GM18502 (cell line): ENCODE results near the gene ATP6V0E2.

Experiments used
- ATAC-seq: cut with Tn5 transposase; IDR thresholded peaks from one replicate; pipeline ENCODE4 v1.9.1; 2021; ENCODE audit warnings: mild to moderate bottlenecking; ENCODE audit not compliant: unreplicated experiment, poor library complexity

The ATP6V0E2 gene

DNA sequence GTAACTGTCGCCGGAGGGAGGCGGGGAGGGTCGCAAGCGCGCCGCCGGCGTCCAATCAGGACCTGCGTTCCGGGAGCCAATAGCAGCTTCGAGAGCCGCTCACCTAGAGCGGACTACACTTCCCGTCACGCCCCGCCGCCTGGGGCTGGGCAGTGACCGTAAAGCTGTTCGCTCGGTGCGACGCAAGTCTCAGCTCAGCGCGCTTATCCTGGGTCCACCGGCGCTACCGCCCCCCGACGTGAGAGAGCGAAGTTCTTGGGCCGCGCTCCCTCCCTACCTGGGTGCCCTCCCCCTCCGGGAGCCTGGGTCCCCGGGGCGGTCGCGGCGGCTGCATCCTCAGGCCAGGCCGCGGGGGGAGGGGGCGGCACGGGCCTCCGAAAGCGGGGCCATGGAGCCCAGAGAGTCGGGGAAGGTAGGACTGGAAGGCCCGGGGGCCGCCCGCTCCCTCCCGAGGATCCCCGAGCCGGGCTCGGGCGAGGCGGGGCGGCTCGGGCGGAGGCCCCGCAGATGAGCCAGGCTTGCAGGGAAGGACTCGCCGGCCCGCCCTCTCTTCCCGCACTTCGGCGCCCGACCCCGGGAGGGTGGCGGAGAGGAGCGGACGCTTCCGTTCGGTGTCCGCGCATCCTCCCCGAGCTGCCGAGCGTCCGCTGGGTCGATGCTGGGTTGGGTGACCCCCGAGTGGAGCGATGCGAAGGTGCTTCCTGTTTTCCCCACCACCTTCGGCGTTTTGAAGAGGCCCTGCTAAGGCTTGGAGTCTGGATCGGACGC is 35.4 kb upstream of the ATP6V0E2 start, which contains the start of gene ZNF862:
Gene ZNF862, plus strand, starts transcription at position 152 of the 768 bp plus-strand sequence. Its CDS starts 237 bp downstream, at position 389.
- ATAC-seq, result peak; percentile 98

- ATAC-seq, result no peak
Observed at GRCh38 chr7:149838992-149839408, 34.8 kb upstream of the ATP6V0E2 start.

GRCh38 chr7:149839933-149840332 is 33.8 kb upstream of the ATP6V0E2 start:
- ATAC-seq, result no peak

DNA sequence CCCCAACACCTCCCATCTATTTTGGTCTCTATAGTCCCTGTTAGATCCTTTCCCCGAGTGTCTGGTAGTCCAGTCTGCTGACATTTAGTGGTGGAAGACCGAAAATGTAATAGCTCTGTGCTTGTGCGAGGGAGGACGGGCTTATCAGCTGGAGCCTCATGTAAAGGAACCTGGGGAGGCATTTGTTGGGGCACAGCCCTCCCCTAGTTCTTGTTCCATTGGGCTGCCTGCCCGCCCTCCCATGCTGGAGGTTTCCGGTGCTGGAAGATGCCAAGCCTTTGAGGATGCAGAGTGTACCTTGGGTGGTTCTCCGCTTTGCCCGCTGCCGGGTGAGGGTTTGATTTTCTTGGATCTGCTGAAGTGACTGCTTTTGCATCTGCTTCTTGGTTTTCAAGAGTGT is 30.2 kb upstream of the ATP6V0E2 start:
- no peak for ATAC-seq

DNA sequence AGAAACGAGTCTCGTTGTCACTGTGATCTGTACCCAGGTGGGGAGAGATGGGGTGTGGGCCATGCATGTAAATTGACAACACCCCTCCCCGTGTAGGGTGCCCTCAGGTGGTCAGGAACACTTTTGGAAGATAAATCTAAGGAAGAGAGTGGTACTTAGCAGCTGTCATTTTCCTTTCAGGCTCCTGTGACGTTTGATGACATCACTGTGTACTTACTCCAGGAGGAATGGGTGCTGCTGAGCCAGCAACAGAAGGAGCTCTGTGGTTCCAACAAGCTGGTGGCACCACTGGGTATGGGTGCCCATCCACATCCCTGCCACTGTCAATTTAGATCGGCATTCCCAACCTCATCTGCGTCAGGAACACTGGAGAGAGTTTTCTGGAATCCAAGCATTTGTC is 29.3 kb upstream of the ATP6V0E2 start:
- no peak for ATAC-seq

DNA sequence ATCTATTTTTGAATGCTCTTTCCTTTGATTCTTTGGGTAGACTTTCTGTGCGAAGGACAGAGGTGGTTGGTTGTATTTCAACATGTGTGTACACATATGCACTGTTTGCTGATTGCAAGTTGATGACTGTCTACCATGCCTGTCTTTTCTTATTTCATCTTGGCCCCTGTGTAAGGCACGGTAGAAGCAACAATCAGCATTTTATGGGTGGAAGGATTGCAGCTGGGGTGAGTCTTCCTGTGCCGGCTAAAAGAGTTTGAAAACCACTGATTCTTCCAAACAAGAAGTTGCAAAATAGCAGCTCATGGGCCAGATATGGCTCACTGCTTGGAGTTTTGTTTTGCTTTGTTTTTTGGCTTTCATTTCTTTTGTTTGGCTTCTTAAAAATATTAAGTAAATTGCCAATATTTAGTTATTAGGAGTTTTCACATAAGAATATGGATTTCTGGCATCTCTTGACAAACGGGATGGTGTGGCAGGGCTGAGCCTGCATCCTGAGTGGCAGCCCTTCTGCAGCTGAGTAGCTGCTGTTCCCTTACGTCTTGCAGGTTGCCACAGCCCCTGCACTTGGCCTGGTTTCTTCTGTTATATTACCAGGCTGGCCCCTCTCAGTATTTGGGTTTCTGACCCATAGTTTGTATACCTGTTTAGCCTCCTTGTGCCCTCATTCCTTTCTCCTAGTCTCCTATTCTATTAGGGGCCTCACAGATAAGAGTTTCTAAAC is 28.4 kb upstream of the ATP6V0E2 start:
- no peak for ATAC-seq

DNA sequence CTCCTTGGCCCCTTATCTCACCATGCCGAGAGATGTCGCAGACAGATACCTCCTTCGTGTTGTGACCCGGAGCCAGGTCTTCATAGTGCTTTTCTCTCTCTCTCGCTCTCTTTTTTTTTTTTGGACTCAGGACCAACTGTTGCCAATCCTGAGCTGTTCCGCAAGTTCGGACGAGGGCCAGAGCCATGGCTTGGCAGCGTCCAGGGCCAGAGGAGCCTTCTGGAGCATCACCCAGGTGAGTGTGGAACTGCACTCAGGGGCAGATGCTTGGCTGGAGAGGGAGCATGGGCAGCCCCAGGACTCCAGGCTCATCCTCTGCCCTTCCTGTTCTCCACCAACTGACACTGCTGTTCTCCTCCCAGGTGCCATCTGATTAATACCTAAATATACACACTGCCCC is 27.7 kb upstream of the ATP6V0E2 start:
- no peak for ATAC-seq

DNA sequence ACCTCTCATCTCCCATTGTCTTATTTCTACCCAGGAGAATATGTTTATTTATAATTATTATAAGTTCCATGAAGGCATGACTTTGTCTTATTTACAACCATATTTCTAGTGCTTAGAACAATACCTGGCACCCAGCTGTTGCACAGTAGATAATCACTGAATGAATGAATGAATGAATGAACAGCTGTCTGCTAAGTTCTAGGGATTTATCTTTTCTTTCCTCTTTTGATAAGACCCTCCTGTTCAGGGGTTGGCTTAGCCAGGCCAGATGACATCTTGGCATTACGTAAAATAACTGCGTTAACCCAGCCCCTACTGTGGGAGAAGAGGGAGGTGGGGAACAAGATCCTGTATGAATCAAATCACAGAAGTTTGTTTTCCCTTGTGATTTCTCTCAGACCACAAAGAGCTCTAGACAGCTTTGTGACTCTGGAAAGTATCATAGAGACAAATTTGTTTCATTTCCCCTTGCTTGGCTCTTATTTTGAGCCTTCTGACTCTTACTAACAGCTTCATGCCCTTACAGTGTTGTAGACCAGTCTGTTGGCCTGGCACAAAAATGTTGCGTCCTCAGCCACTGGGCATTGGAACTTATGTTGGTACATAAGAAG is 27.2 kb upstream of the ATP6V0E2 start:
- peak; percentile 74 for ATAC-seq

- ATAC-seq, result no peak
Observed at GRCh38 chr7:149849174-149849573, 24.6 kb upstream of the ATP6V0E2 start.

GRCh38 chr7:149850007-149850594 is 23.7 kb upstream of the ATP6V0E2 start:
- ATAC-seq, result no peak

- ATAC-seq, result no peak
Observed at GRCh38 chr7:149850716-149851115, 23.1 kb upstream of the ATP6V0E2 start.

DNA sequence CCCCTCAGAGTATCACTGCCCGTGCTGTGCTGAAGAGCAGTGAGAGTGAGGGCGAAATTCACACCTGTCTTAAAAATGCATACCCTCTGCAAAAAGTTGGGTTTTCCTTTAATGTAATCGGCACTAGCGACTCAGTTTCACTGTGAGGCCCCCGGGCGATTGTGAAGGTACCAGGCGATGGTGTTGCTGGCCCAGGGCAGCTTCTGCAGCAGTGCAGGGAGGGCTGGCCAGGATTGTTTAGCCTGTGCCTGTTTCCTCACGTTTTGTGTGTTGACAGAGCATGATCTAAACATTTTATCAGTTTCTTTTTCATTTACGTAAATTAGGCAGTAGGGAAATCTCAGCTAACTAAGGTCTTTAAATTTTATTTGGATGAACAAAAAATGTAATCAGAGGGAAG is 22.3 kb upstream of the ATP6V0E2 start:
- ATAC-seq, result no peak

GRCh38 chr7:149853157-149853556 is 20.6 kb upstream of the ATP6V0E2 start:
- ATAC-seq, result no peak

GRCh38 chr7:149854611-149855360 is 19.0 kb upstream of the ATP6V0E2 start:
- no peak for ATAC-seq

DNA sequence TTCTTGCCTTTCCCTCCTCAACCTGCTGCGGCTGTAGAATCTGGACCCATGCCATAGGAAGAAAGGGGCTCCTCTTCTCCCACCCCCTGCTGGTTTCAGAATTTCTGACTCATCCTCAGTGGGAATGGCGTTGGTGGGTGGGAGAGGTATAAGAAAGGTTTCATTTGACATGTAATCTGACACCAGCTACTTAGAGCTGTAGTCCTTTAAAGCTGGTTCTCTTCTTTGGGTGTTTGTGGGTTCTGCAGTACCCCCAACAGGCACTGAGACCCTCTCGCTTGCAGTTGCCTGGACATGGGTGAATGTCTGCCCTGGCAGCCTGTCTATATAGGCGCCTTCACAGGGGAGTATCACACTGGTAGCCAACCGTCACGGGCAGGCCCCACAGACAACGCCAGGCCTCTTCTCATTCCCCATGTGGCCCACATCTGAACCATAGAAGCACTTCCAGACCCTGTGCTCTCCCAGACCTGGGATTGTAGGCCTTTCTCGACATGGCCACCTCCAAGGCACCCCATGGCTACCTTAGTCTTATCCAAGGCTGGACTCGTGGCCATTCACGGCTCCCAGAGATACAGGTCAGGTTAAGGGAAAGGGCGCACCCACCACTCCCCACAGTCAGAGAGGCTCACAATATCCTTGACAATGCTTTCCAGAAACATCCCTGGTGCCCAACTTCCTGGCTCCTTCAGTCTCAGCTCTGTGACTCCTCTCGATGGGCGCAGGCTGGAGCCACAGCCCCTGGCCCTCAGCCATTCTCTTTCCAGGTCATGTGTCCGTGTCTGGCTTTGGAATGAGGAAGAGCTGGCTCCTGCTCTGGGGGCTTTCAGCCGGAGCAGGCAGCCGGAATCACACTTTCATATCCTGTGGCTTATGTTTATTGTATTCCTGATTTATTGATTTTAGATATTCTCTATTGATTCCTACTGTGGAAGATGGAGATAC is 18.1 kb upstream of the ATP6V0E2 start:
- ATAC-seq, result no peak

GRCh38 chr7:149856583-149856982 is 17.2 kb upstream of the ATP6V0E2 start:
- no peak for ATAC-seq

- no peak for ATAC-seq
Observed at GRCh38 chr7:149859369-149859768, 14.4 kb upstream of the ATP6V0E2 start.

GRCh38 chr7:149859876-149860275 is 13.9 kb upstream of the ATP6V0E2 start:
- ATAC-seq, result no peak
